GM12878 (cell line): ENCODE data around the gene MTMR3. TPM values are rescaled to one million over a fixed set of nuclear protein-coding genes. Genes with fewer than 3 reads are reported as not detected.

Experiments used
- ATAC-seq: fragments of 200-7000 bp; cut with Tn5 transposase; 3 replicates; pipeline ENCODE4 v1.9.1; 2020; ENCODE audit warnings: mild to moderate bottlenecking, moderate library complexity
- BruUV-seq: library from RNA; stranded (reverse); fragments of 400-500 nt; replicated peaks from 2 replicates; lab custom pipeline; 2021; lab: Mats Ljungman, UMichigan
- CTCF ChIA-PET: fragments of 300-600 bp; sonication (Branson Sonifier 250); formaldehyde crosslinking; extraction: SDS; loops from one replicate; lab custom pipeline; 2021; ENCODE audit warnings: inconsistent platforms; lab: Yijun Ruan, JAX
- POLR2A ChIA-PET: fragments of 350-600 bp; formaldehyde crosslinking; extraction: SDS; loops from one replicate; lab custom pipeline; 2021; ENCODE audit warnings: inconsistent platforms; lab: Charles Lee
- RAD21 ChIA-PET: fragments of 300-600 bp; sonication (Branson Sonifier 250); formaldehyde crosslinking; loops from one replicate; lab custom pipeline; 2023; ENCODE audit warnings: antibody characterized with exemption; ENCODE audit not compliant: unreplicated experiment; lab: Charles Lee
- SMC1A ChIA-PET: fragments of 300-600 bp; sonication (Branson Sonifier 250); formaldehyde crosslinking; loops from one replicate; lab custom pipeline; 2023; ENCODE audit not compliant: unreplicated experiment, uncharacterized antibody; lab: Charles Lee
- DNase-seq: peaks from one replicate; pipeline ENCODE4 v3.0.0-alpha.2; 2011; ENCODE audit warnings: low read depth, low spot score
- FAIRE-seq: peaks from 3 replicates; lab custom pipeline; 2011; peaks lifted over from hg19 to GRCh38; lab: Jason Lieb, UNC
- H2AFZ ChIP-seq: 2 replicates; pipeline ENCODE4 v1.6.0; 2011; ENCODE audit warnings: low read depth, low read length, control low read depth; ENCODE audit not compliant: control insufficient read depth
- H3K27ac ChIP-seq: 2 replicates; pipeline ENCODE4 v1.5.1; 2011; ENCODE audit warnings: control low read depth; ENCODE audit not compliant: control insufficient read depth, insufficient read depth
- H3K27me3 ChIP-seq, 2 experiments: replicated peaks in 1 of 2; 2 replicates each; pipeline versions ENCODE4 v1.6.0 to v1.6.1; 2011; ENCODE audit warnings: low read length in 1 of 2; ENCODE audit not compliant: control insufficient read depth in 2 of 2, insufficient read depth in 2 of 2
- H3K36me3 ChIP-seq, 2 experiments: 2 replicates each; pipeline ENCODE4 v1.5.1; 2011; ENCODE audit warnings: low read length in 1 of 2; ENCODE audit not compliant: control insufficient read depth in 2 of 2, insufficient read depth in 2 of 2
- H3K4me1 ChIP-seq: 2 replicates; pipeline ENCODE4 v1.6.1; 2011; ENCODE audit warnings: mild to moderate bottlenecking, low read length, moderate library complexity, mixed read lengths; ENCODE audit not compliant: control insufficient read depth, insufficient read depth
- H3K4me2 ChIP-seq: 2 replicates; pipeline ENCODE4 v1.6.0; 2011; ENCODE audit warnings: control low read depth; ENCODE audit not compliant: control insufficient read depth, insufficient read depth
- H3K4me3 ChIP-seq: fragments of 200-600 bp; sonication (generic); 2 replicates; pipeline ENCODE4 v1.5.1; 2016
- H3K79me2 ChIP-seq: 2 replicates; pipeline ENCODE4 v1.6.0; 2011; ENCODE audit warnings: low read length; ENCODE audit not compliant: control insufficient read depth, insufficient read depth
- H3K9ac ChIP-seq: 2 replicates; pipeline ENCODE4 v1.8.0; 2011; ENCODE audit warnings: low read length, control low read depth, mixed read lengths; ENCODE audit not compliant: control insufficient read depth, insufficient read depth
- H3K9me3 ChIP-seq: replicated peaks from 3 replicates; pipeline ENCODE4 v1.5.1; 2011; ENCODE audit warnings: mild to moderate bottlenecking, low read length; ENCODE audit not compliant: control insufficient read depth, insufficient read depth
- H4K20me1 ChIP-seq: 2 replicates; pipeline ENCODE4 v1.6.0; 2011; ENCODE audit not compliant: control insufficient read depth, insufficient read depth
- CBX3 ChIP-seq: fragments of 200-600 bp; sonication (generic); IDR thresholded peaks from 2 replicates; pipeline ENCODE4 v1.6.1; 2016; ENCODE audit warnings: low read depth, borderline replicate concordance
- CHD4 ChIP-seq: fragments of 200-600 bp; sonication (generic); IDR thresholded peaks from 2 replicates; pipeline ENCODE4 v1.6.1; 2016; ENCODE audit warnings: mild to moderate bottlenecking
- DPF2 ChIP-seq: fragments of 450-650 bp; IDR thresholded peaks from 2 replicates; pipeline ENCODE4 v1.6.1; 2017; ENCODE audit warnings: mild to moderate bottlenecking
- ETV6 ChIP-seq, 2 experiments: fragments of 450-650 bp in 1 of 2; IDR thresholded peaks in 1 of 2; conservative IDR thresholded peaks in 1 of 2; 2 replicates each; pipeline ENCODE4 v1.6.1; 2014; ENCODE audit warnings: antibody characterized with exemption in 1 of 2, borderline replicate concordance in 1 of 2, low read depth in 1 of 2, mild to moderate bottlenecking in 1 of 2, moderate library complexity in 1 of 2
- EZH2 ChIP-seq: IDR thresholded peaks from 2 replicates; pipeline ENCODE4 v1.6.1; 2012; ENCODE audit warnings: low read depth, mild to moderate bottlenecking, control low read depth, inconsistent platforms, low read length, borderline replicate concordance; ENCODE audit not compliant: control insufficient read depth
- HDAC6 ChIP-seq: fragments of 200-600 bp; sonication (generic); IDR thresholded peaks from one replicate; pipeline ENCODE4 v1.8.0; 2017; ENCODE audit warnings: antibody characterized with exemption; ENCODE audit not compliant: unreplicated experiment
- MEF2B ChIP-seq: fragments of 450-650 bp; IDR thresholded peaks from 2 replicates; pipeline ENCODE4 v1.6.1; 2018; ENCODE audit warnings: mild to moderate bottlenecking, moderate library complexity; ENCODE audit not compliant: partially characterized antibody, poor library complexity, severe bottlenecking
- TAF1 ChIP-seq: IDR thresholded peaks from 2 replicates; pipeline ENCODE4 v1.6.1; 2011; ENCODE audit warnings: mild to moderate bottlenecking, low read depth, low read length, borderline replicate concordance
- YBX1 ChIP-seq: fragments of 450-650 bp; IDR thresholded peaks from 2 replicates; pipeline ENCODE4 v1.6.1; 2016; ENCODE audit warnings: antibody characterized with exemption
- YY1 ChIP-seq: IDR thresholded peaks from 2 replicates; pipeline ENCODE4 v1.6.1; 2011; ENCODE audit warnings: low read depth, mild to moderate bottlenecking, low read length
- ZNF207 ChIP-seq: fragments of 450-650 bp; IDR thresholded peaks from 2 replicates; pipeline ENCODE4 v1.6.1; 2014; ENCODE audit warnings: antibody characterized with exemption, mild to moderate bottlenecking, borderline replicate concordance
- WGBS: methylation state at CpG from one replicate; pipeline ENCODE4 v1.1.6; 2016; ENCODE audit warnings: low lambda C conversion rate; ENCODE audit not compliant: insufficient replicate concordance, insufficient coverage; ENCODE audit errors: missing lambda C conversion rate; 5-methylcytosine and 5-hydroxymethylcytosine counted together
- in situ Hi-C: fragments of 300-500 bp; cut with MboI; formaldehyde crosslinking; loops from 9 replicates; pipeline ENCODE4 v1.14.3; 2018; ENCODE audit warnings: mixed read lengths
- intact Hi-C: fragments of 100-400 bp; cut with micrococcal nuclease; formaldehyde crosslinking; loops from one replicate; pipeline ENCODE4 v1.14.2; 2022; ENCODE audit not compliant: unreplicated experiment
- polyA plus RNA-seq, 11 experiments: library from polyadenylated mRNA; depleted of rRNA in 4 of 11; unstranded in 6 of 11; stranded (reverse) in 5 of 11; fragments of >200 nt; fragmentation: Nextera tagmentation in 4 of 11; fragmentation: Illumina TruSeq in 1 of 11; extraction: Ambion mirVana in 4 of 11; extraction: Trizol in 1 of 11; gene quantifications; 1 replicate in 1 of 11; 2 replicates in 10 of 11; pipeline versions ENCODE4 v1.2.1 to v1.2.3, GENCODE V29; 2011 to 2016; ENCODE audit warnings: inconsistent platforms in 2 of 11, missing spikeins in 2 of 11, low read depth in 1 of 11
- total RNA-seq, 4 experiments: library from RNA; depleted of rRNA in 3 of 4; stranded (reverse); fragments of >200 nt in 3 of 4; fragmentation: Illumina TruSeq in 1 of 4; extraction: Trizol in 1 of 4; gene quantifications; 2 replicates each; pipeline versions ENCODE4 v1.2.1 to v1.2.3, GENCODE V29; 2013 to 2021
- TF ChIP-seq, protein P1 (sequence below): fragments of 450-650 bp; IDR thresholded peaks from 2 replicates; pipeline ENCODE4 v1.6.1; 2017; ENCODE audit warnings: mild to moderate bottlenecking, moderate library complexity
- TF ChIP-seq, protein P2 (sequence below), 3 experiments: IDR thresholded peaks in 2 of 3; conservative IDR thresholded peaks in 1 of 3; 2 replicates each; pipeline ENCODE4 v1.5.1; 2011; ENCODE audit warnings: low read depth in 3 of 3, low read length in 3 of 3, mild to moderate bottlenecking in 3 of 3, control low read depth in 2 of 3, moderate library complexity in 2 of 3, inconsistent platforms in 1 of 3, mixed read lengths in 1 of 3; ENCODE audit not compliant: control insufficient read depth in 2 of 3, insufficient read depth in 1 of 3; ENCODE audit errors: extremely low read depth in 1 of 3
- TF ChIP-seq, protein P3 (sequence below): fragments of 450-650 bp; formaldehyde crosslinking; IDR thresholded peaks from 2 replicates; pipeline ENCODE4 v1.5.0; 2022; ENCODE audit warnings: mild to moderate bottlenecking, missing genetic modification characterization

The MTMR3 gene
- total and polyA plus RNA-seq, 10 of the 15 experiments (the other 5 are each of a cell fraction or from before 2014, with no cell fraction given): 1.4 to 23.7 (median 10.6) TPM

DNA sequence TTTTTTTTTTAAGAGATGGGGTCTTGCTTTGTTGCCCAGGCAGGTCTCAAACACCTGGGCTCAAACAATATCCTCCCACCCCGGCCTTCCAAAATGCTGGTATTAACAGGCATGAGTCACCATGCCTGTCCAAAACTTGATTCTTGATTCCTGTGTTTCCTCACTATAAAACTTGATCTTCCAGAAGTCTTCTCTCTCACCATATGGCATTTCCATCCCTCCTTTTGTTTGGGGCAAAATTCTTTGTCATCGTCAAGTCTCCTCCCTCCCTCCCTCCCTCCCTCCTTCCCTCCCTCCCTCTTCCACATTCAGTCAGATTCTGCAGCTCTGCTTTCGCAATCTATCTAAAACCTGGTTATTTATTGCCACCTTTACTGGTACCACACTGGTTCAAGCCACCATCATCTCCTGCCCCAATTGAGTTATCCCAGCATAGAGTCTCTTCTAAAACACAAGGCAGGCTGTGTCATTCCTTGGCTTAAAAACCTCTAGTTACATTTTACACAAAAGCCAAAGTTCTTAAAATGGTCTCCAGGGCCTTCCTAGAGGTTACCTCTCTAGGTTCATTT, 132.3 kb downstream of the MTMR3 start:
- no peak overlapping the region for H2AFZ ChIP-seq
- no peaks in the 10 kb centered on the region for H3K9me3 ChIP-seq
- ChIA-PET RAD21 (interaction anchor here (0.7 kb wide), 1 partner anchor 66 kb away, joined by 3 read pairs; no protein-coding TSS in a partner anchor), SMC1A (interaction anchor here (3.1 kb wide), 1 partner anchor 10 kb away, joined by 14 read pairs; no protein-coding TSS in a partner anchor), CTCF (interaction anchor here (0.8 to 1.9 kb wide), 3 partner anchors 19 to 390 kb away, joined by 3 to 4 read pairs (median 3); no protein-coding TSS in a partner anchor), POLR2A (no interaction called here)
- H3K9ac ChIP-seq: no peak overlapping the region
- peaks cover 9 to 11% of the 10 kb centered on the region in 2 experiments for H3K36me3 ChIP-seq
- FAIRE-seq: no peak
- no peak overlapping the region for H3K4me2 ChIP-seq
- no peak overlapping the region for H3K27ac ChIP-seq
- intact Hi-C loops (no loop called here), in situ Hi-C loops (no loop called here)
- no peaks in the 10 kb centered on the region; the same call in 1 of the 2 replicates for H4K20me1 ChIP-seq
- no peaks in the 10 kb centered on the region for H3K27me3 ChIP-seq
- BruUV-seq: no TSS peak
- no peak overlapping the region for H3K4me3 ChIP-seq
- H3K79me2 ChIP-seq: no peaks in the 10 kb centered on the region
- 100% methylated on average over 1 of the region's 3 CpGs for WGBS
- no peak for ATAC-seq
- H3K4me1 ChIP-seq: no peaks in the 10 kb centered on the region
- no peak for DNase-seq
- TF ChIP-seq, protein P1, sequence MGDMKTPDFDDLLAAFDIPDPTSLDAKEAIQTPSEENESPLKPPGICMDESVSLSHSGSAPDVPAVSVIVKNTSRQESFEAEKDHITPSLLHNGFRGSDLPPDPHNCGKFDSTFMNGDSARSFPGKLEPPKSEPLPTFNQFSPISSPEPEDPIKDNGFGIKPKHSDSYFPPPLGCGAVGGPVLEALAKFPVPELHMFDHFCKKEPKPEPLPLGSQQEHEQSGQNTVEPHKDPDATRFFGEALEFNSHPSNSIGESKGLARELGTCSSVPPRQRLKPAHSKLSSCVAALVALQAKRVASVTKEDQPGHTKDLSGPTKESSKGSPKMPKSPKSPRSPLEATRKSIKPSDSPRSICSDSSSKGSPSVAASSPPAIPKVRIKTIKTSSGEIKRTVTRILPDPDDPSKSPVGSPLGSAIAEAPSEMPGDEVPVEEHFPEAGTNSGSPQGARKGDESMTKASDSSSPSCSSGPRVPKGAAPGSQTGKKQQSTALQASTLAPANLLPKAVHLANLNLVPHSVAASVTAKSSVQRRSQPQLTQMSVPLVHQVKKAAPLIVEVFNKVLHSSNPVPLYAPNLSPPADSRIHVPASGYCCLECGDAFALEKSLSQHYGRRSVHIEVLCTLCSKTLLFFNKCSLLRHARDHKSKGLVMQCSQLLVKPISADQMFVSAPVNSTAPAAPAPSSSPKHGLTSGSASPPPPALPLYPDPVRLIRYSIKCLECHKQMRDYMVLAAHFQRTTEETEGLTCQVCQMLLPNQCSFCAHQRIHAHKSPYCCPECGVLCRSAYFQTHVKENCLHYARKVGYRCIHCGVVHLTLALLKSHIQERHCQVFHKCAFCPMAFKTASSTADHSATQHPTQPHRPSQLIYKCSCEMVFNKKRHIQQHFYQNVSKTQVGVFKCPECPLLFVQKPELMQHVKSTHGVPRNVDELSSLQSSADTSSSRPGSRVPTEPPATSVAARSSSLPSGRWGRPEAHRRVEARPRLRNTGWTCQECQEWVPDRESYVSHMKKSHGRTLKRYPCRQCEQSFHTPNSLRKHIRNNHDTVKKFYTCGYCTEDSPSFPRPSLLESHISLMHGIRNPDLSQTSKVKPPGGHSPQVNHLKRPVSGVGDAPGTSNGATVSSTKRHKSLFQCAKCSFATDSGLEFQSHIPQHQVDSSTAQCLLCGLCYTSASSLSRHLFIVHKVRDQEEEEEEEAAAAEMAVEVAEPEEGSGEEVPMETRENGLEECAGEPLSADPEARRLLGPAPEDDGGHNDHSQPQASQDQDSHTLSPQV: no peak
- TF ChIP-seq MEF2B: no peak
- no peak for TF ChIP-seq ZNF207
- TF ChIP-seq YY1: no peak
- no peak for TF ChIP-seq TAF1
- TF ChIP-seq, protein P2, sequence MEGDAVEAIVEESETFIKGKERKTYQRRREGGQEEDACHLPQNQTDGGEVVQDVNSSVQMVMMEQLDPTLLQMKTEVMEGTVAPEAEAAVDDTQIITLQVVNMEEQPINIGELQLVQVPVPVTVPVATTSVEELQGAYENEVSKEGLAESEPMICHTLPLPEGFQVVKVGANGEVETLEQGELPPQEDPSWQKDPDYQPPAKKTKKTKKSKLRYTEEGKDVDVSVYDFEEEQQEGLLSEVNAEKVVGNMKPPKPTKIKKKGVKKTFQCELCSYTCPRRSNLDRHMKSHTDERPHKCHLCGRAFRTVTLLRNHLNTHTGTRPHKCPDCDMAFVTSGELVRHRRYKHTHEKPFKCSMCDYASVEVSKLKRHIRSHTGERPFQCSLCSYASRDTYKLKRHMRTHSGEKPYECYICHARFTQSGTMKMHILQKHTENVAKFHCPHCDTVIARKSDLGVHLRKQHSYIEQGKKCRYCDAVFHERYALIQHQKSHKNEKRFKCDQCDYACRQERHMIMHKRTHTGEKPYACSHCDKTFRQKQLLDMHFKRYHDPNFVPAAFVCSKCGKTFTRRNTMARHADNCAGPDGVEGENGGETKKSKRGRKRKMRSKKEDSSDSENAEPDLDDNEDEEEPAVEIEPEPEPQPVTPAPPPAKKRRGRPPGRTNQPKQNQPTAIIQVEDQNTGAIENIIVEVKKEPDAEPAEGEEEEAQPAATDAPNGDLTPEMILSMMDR (IDR thresholded peaks at IDR 0.05 in 2 of 3, conservative IDR thresholded peaks at IDR 0.05 in 1 of 3; ENCODE audit: control insufficient read depth in 2 of 3, extremely low read depth in 1 of 3, insufficient read depth in 1 of 3, low read depth in 3 of 3, low read length in 3 of 3): no peak
- no peak for TF ChIP-seq HDAC6
- TF ChIP-seq, protein P3, sequence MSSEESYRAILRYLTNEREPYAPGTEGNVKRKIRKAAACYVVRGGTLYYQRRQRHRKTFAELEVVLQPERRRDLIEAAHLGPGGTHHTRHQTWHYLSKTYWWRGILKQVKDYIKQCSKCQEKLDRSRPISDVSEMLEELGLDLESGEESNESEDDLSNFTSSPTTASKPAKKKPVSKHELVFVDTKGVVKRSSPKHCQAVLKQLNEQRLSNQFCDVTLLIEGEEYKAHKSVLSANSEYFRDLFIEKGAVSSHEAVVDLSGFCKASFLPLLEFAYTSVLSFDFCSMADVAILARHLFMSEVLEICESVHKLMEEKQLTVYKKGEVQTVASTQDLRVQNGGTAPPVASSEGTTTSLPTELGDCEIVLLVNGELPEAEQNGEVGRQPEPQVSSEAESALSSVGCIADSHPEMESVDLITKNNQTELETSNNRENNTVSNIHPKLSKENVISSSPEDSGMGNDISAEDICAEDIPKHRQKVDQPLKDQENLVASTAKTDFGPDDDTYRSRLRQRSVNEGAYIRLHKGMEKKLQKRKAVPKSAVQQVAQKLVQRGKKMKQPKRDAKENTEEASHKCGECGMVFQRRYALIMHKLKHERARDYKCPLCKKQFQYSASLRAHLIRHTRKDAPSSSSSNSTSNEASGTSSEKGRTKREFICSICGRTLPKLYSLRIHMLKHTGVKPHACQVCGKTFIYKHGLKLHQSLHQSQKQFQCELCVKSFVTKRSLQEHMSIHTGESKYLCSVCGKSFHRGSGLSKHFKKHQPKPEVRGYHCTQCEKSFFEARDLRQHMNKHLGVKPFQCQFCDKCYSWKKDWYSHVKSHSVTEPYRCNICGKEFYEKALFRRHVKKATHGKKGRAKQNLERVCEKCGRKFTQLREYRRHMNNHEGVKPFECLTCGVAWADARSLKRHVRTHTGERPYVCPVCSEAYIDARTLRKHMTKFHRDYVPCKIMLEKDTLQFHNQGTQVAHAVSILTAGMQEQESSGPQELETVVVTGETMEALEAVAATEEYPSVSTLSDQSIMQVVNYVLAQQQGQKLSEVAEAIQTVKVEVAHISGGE (CRISPR knock-in tag): no peak
- no peak for TF ChIP-seq CHD4
- TF ChIP-seq EZH2: no peak
- TF ChIP-seq ETV6 (conservative IDR thresholded peaks at IDR 0.05 in 1 of 2, IDR thresholded peaks at IDR 0.05 in 1 of 2; ENCODE audit: borderline replicate concordance in 1 of 2, low read depth in 1 of 2): no peak
- no peak for TF ChIP-seq CBX3
- no peak for TF ChIP-seq DPF2
- no peak for TF ChIP-seq YBX1
